ENCODE results near the gene LTO1.
"Not testable (repeated sequence)": the region's sequence is repeated elsewhere in the genome, so short reads cannot be mapped to it uniquely, and the experiment has no call there.

Gene LTO1

DNA sequence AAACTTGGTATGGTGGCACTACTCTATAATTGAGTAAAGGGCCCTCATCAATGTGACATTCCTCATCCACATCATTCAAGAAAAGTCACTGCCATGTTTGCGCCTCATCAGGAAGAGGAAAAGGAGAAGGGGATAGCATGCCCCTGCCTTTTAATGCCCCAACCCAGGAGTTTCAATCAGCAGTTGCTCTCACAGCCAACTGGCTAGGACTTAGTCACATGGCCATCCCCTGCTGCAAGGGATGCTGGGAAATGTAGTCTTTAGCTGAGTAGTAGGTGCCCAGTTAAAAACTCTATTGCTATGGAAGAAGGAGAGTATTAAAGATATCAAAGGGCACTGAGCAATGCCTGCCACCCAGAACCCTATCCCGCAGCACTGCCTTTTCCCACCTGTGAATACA, 45.1 kb downstream of the LTO1 start:
- no peak for DNase-seq

DNA sequence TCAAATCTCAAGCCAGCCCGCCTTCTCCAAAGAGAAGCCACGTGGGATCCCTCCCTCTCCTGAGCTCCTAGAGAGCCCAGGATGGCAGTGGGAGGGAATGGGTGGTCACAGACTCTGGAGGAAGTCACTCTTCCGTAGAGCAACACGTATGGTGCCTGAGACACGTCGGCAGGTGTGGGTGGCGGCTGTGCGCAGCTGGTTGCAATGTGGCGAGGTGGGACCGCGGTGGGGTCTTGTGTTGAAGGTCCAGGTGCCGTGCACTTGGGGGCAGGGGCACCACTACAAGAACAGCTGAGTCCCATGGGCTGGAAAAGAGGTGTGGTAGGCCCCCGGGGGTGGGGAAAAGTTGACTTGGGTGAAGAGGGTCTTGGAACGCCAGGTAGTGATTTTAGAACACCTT, 47.6 kb downstream of the LTO1 start:
- no peak for DNase-seq

DNA sequence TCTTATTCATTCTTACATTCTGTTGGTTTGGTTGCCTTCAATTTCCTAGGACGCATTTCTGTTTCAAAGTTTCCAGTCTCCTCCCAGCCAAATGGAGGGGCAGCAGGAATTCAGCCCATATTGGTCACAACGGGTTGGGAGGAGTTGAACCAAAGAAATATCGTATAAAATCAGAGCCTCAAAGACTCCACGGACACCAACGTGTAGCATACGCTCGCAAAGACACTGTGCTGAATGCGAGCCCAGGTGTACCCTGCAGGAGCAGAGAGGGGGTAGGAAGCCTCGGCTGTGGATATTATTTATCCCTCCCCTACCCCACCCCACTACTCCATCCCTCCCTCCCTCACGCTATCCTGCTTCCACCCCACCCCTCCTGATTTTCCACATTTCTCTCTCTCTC, 49.7 kb downstream of the LTO1 start:
- DNase-seq, result no peak

DNA sequence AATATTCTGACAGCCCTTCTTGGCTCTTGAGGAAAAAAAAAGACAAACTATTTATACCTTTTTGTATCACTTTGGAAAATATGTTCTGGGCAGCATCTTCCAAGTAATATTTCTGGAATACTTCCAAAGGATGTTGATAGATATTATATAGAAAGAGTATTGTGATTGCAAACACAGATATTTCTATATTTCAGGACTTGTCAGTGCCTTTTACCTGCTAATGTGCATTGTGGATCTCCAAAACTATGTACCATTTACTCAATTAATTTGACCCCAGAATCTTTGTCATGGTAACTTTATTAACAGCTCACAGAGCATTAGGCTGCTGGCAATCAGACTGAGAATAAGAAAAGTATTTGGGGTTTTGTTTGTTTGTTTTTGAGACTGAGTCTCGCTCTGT, 50.9 kb downstream of the LTO1 start:
- no peak for DNase-seq

DNA sequence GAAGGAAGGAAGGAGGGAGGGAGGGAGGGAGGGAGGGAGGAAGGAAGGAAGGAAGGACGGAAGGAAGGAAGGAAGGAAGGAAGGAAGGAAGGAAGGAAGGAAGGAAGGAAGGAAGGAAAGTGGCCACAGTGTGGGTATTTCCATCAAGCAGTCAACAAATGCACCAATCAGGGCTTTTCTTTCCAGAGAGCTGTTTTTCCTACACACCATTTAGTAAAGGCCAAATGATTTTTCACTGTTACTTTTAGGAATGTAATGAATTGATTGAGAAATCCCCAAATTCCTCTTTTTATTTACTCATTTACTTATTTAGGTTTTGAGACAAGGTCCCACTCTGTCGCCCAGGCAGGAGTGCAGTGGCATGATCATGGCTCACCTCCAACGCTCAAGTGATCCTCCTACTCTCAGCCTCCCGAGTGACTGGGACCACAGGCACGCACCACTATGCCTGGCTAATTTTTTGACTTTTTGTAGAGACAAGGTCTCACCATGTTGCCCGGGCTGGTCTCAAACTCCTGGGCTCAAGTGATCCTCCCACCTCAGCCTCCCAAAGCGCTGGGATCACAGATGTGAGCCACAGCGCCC, 53.0 kb downstream of the LTO1 start:
- DNase-seq, result not testable (repeated sequence)

DNA sequence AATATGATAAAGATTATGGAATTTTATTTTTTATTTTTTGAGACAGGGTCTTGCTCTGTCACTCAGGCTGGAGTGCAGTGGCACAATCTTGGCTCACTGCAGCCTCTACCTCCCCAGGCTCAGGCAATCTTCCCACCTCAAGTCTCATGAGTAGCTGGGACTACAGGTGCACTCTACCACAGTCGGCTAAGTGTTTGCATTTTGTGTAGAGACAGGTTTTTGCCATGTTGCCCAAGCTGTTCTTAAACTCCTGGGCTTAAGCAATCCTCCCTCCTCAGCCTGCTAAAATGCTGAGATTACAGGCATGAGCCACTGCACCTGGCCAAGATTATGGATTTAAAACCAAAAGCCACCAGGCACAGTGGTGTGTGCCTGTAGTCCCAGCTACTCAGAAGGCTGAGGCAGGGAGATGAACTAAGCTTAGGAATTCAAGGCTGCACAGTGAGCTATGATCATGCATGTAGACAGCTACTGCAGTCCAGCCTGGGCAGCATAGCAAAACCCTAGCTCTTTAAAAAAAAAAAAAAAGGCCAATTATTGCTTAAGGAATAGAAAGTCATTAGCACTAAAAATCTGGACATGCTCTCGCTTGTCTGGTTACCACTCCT, 54.4 kb downstream of the LTO1 start:
- DNase-seq, result no peak

DNA sequence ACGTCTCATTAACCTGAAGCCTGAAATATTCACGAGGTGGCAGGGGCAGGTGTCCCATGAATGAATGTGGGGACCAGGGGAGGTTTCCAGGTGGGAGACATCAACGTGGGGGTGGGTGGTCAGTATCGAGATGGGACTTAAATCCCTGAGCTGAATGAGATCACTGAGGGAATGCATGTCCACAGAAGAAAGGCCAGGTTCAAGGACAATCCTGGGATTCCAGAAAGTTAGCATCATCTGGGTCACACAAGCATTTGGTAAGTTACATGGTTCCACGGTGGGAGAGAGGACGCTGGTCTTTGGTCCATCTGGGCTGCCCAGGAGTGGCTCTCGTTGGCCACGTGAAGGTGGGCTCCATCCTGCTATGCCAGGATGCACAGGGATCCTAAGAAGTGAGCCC, 56.9 kb downstream of the LTO1 start:
- DNase-seq, result no peak

DNA sequence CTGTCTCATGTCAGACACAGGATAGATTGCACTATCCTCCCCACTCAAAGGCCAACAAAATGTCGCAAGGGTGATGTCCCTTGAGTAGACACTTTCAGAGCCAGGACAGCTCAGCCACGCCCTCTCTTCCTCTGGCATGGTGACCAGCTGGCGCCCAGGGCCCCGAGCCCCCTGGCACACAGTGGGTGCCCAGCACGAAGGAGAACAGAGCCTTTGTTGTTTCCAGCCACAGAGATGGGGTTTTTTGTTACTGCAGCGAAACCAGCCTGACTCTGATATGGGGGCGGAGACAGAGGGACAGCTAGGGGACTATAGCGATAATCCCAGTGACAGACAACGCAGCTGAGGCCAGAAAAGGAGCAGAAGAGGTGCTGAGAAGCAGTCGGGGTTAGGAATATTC, 57.5 kb downstream of the LTO1 start:
- DNase-seq, result no peak

DNA sequence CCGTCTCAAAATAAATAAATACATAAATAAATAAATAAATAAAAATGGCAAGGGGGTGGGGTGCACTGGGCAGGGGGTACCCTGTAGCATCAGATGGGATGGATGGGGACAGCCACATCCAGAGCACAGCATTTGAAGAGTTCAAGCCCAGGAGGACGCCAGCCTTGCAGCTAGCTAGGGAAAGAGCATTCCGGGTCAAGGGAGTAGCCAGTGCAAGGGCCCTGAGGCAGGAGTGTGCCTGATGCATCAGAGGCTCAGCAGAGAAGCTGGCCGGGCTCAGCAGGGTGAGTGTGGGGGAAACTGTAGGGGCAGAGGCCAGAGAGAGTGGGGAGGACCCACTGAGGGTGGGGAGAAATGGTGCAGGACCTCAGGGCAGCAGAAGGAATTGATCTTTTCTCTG, 57.9 kb downstream of the LTO1 start:
- DNase-seq, result no peak

Data from NCI-H446 treated with DMSO at 0.1 percent for 48 hours (cell line).